ENCODE data around the gene PRR20G.

- TF ChIP-seq POLR2AphosphoS5 (IDR thresholded peaks at IDR 0.05; ENCODE audit: insufficient read depth, low read depth, low read length), result no peak
- no peak for TF ChIP-seq MAX (IDR thresholded peaks at IDR 0.05; ENCODE audit: insufficient read depth, insufficient read length)
- no peak for TF ChIP-seq FOS (IDR thresholded peaks at IDR 0.05; ENCODE audit: borderline replicate concordance, insufficient read depth, low read length)
- no peak for TF ChIP-seq CTCF (IDR thresholded peaks at IDR 0.05; ENCODE audit: extremely low read depth in 1 of 2, insufficient read depth in 1 of 2, low read depth in 1 of 2, low read length in 2 of 2)
- no peak for TF ChIP-seq EZH2 (IDR thresholded peaks at IDR 0.05; ENCODE audit: borderline replicate concordance, low read depth, low read length, severe bottlenecking)
- no peak for TF ChIP-seq POLR2A (IDR thresholded peaks at IDR 0.05; ENCODE audit: low read depth, low read length)
- no peak for TF ChIP-seq JUN (IDR thresholded peaks at IDR 0.05; ENCODE audit: borderline replicate concordance, insufficient read depth, insufficient read length, low read depth)
- no peak for TF ChIP-seq GATA2 (IDR thresholded peaks at IDR 0.05; ENCODE audit: insufficient read depth, insufficient read length, low read depth, low read length)
- no peak for TF ChIP-seq MYC (IDR thresholded peaks at IDR 0.05; ENCODE audit: low read depth, low read length)
Measured at GRCh38 chr3:127274200-127274760, 13.6 kb downstream of the PRR20G start.
